Tibial nerve (tissue), 4 donors: ENCODE data around the gene MLLT1.

Experiments used
- CTCF ChIP-seq, 5 experiments: fragments of 200-600 bp in 3 of 5; fragments of 450-650 bp in 2 of 5; sonication (generic) in 3 of 5; IDR thresholded peaks; one replicate each; pipeline ENCODE4 v1.5.1; 2016 to 2019; ENCODE audit warnings: antibody characterized with exemption in 5 of 5, mild to moderate bottlenecking in 3 of 5, moderate library complexity in 2 of 5
- EP300 ChIP-seq, 2 donors: sonication (generic); formaldehyde crosslinking; IDR thresholded peaks; one replicate each; pipeline ENCODE4 v1.6.1; 2017; ENCODE audit warnings: antibody characterized with exemption in 2 of 2, mild to moderate bottlenecking in 1 of 2
- POLR2A ChIP-seq, 2 donors: fragments of 450-650 bp; IDR thresholded peaks; one replicate each; pipeline ENCODE4 v1.6.1; 2017; ENCODE audit warnings: antibody characterized with exemption in 2 of 2, mild to moderate bottlenecking in 2 of 2, moderate library complexity in 2 of 2

- TF ChIP-seq CTCF (IDR thresholded peaks at IDR 0.05) (no peak), POLR2A (IDR thresholded peaks at IDR 0.05) (no peak), EP300 (IDR thresholded peaks at IDR 0.05) (no peak)
These were observed 1.7 kb downstream of the MLLT1 start for GRCh38 chr19:6278051-6278450.
